Keratinocyte (primary cell): ENCODE measurements around the gene ORC2.
"Not testable (repeated sequence)": the region's sequence is repeated elsewhere in the genome, so short reads cannot be mapped to it uniquely, and the experiment has no call there.

Source experiments
- EZH2 ChIP-seq: IDR thresholded peaks from one replicate; pipeline ENCODE4 v1.6.1; 2012; ENCODE audit warnings: inconsistent platforms, mild to moderate bottlenecking, low read length, moderate library complexity
- TF ChIP-seq, protein P1 (sequence below), 3 experiments: IDR thresholded peaks in 1 of 3; conservative IDR thresholded peaks in 1 of 3; optimal IDR thresholded peaks in 1 of 3; 2 replicates in 2 of 3; 3 replicates in 1 of 3; pipeline versions ENCODE3 to v1.5.1; 2011; ENCODE audit warnings: low read length in 3 of 3, mild to moderate bottlenecking in 3 of 3, moderate library complexity in 2 of 3, control low read depth in 1 of 3, inconsistent platforms in 1 of 3; ENCODE audit not compliant: insufficient read depth in 2 of 3; ENCODE audit errors: extremely low read depth in 1 of 3

DNA sequence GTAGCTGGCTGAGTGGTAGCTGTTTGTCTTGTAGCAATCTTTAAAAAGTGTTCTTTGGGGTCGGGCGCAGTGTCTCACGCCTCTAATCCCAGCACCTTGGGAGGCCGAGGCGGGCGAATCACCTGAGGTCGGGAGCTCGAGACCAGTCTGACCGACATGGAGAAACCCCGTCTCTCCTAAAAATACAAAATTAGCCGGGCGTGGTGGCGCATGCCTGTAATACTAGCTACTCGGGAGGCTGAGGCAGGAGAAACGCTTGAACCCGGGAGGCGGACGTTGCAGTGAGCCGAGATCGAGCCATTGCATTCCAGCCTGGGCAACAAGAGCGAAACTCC is 425 bp upstream of the ORC2 start:
- TF ChIP-seq, protein P1, sequence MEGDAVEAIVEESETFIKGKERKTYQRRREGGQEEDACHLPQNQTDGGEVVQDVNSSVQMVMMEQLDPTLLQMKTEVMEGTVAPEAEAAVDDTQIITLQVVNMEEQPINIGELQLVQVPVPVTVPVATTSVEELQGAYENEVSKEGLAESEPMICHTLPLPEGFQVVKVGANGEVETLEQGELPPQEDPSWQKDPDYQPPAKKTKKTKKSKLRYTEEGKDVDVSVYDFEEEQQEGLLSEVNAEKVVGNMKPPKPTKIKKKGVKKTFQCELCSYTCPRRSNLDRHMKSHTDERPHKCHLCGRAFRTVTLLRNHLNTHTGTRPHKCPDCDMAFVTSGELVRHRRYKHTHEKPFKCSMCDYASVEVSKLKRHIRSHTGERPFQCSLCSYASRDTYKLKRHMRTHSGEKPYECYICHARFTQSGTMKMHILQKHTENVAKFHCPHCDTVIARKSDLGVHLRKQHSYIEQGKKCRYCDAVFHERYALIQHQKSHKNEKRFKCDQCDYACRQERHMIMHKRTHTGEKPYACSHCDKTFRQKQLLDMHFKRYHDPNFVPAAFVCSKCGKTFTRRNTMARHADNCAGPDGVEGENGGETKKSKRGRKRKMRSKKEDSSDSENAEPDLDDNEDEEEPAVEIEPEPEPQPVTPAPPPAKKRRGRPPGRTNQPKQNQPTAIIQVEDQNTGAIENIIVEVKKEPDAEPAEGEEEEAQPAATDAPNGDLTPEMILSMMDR (optimal IDR thresholded peaks at IDR 0.05 in 1 of 3, IDR thresholded peaks at IDR 0.05 in 1 of 3, conservative IDR thresholded peaks at IDR 0.05 in 1 of 3; ENCODE audit: extremely low read depth in 1 of 3, insufficient read depth in 2 of 3, low read length in 3 of 3), result not testable (repeated sequence)
- TF ChIP-seq EZH2, result not testable (repeated sequence)
